ENCODE results near the gene EFEMP1.
"Not testable (repeated sequence)": the region's sequence is repeated elsewhere in the genome, so short reads cannot be mapped to it uniquely, and the experiment has no call there.

GRCh38 chr2:55831671-55832410, 91.7 kb downstream of the EFEMP1 start:
- not testable (repeated sequence) for TF ChIP-seq BCLAF1 (IDR thresholded peaks at IDR 0.05); CREM (IDR thresholded peaks at IDR 0.05); CREM (CRISPR knock-in tag; IDR thresholded peaks at IDR 0.05); BCL6 (CRISPR knock-in tag; IDR thresholded peaks at IDR 0.05)
